Right lung (tissue), 10 donors: ENCODE measurements around the gene SMOC1. TPM values are rescaled to one million over a fixed set of nuclear protein-coding genes. Genes with fewer than 3 reads are reported as not detected.
A peak's percentile ranks its signal among the peaks of the same experiment; 100 is the strongest.

ENCODE experiments used
- DNase-seq, 2 donors: peaks; one replicate each; pipeline ENCODE4 v3.0.0-alpha.2; 2013
- long read RNA-seq, 8 donors: transcript quantifications; one replicate each; lab custom pipeline, GENCODE V29; 2026
- polyA plus RNA-seq, 5 donors: library from polyadenylated mRNA; unstranded; fragments of 120-200 nt; gene quantifications; one replicate each; pipeline versions ENCODE4 v1.2.1 to v1.2.3, GENCODE V29; 2013; ENCODE audit warnings: inconsistent platforms in 1 of 5, low replicate concordance in 1 of 5; ENCODE audit not compliant: insufficient read length in 5 of 5, insufficient read depth in 1 of 5

The SMOC1 gene
- 1 to 10 TPM; 1.1 to 2.3 (median 1.4) TPM for polyA plus RNA-seq
- long read RNA-seq, donor 1: 0 reads
- long read RNA-seq, donor 2: 0 reads
- long read RNA-seq, donor 3, partial matches to known transcripts: 0 of 1 reads
- long read RNA-seq, donor 3, other reads (novel, unspliced or antisense): 0 of 1 reads
- long read RNA-seq, donor 4: 0 reads
- long read RNA-seq, donor 5: 0 reads
- long read RNA-seq, donor 6: 0 reads
- long read RNA-seq, donor 7: 0 reads
- long read RNA-seq, donor 8: 0 reads

- DNase-seq: peak in 1 of 2 donors; percentile 8
Measured at GRCh38 chr14:69879175-69880043, at the start of gene SMOC1. Gene SMOC1 (plus strand): TSS chr14:69879416. CDS start chr14:69879679, 263 bp downstream.

- DNase-seq: no peak
Measured at GRCh38 chr14:69838881-69839416, 40.3 kb upstream of the SMOC1 start.

GRCh38 chr14:69839661-69840060 lies 39.6 kb upstream of the SMOC1 start:
- DNase-seq: no peak

GRCh38 chr14:69841656-69842055 lies 37.6 kb upstream of the SMOC1 start:
- no peak for DNase-seq

- DNase-seq: no peak
Measured at GRCh38 chr14:69842686-69843420, 36.4 kb upstream of the SMOC1 start.

- no peak for DNase-seq
Measured at GRCh38 chr14:69844171-69844570, 35.0 kb upstream of the SMOC1 start.

- no peak for DNase-seq
Measured at GRCh38 chr14:69845050-69845581, 34.1 kb upstream of the SMOC1 start.

GRCh38 chr14:69845787-69846186 lies 33.4 kb upstream of the SMOC1 start:
- DNase-seq: no peak

- DNase-seq: no peak
Measured at GRCh38 chr14:69848156-69848555, 31.1 kb upstream of the SMOC1 start.

- DNase-seq: no peak
Measured at GRCh38 chr14:69848903-69849391, 30.3 kb upstream of the SMOC1 start.

- no peak for DNase-seq
Measured at GRCh38 chr14:69850086-69850735, 29.0 kb upstream of the SMOC1 start.

- no peak for DNase-seq
Measured at GRCh38 chr14:69850736-69851112, 28.5 kb upstream of the SMOC1 start.

GRCh38 chr14:69852531-69853321 lies 26.5 kb upstream of the SMOC1 start:
- no peak for DNase-seq

GRCh38 chr14:69853774-69854173 lies 25.4 kb upstream of the SMOC1 start:
- DNase-seq: no peak

- no peak for DNase-seq
Measured at GRCh38 chr14:69854598-69854997, 24.6 kb upstream of the SMOC1 start.

- no peak for DNase-seq
Measured at GRCh38 chr14:69855180-69855832, 23.9 kb upstream of the SMOC1 start.

GRCh38 chr14:69858801-69859200 lies 20.4 kb upstream of the SMOC1 start:
- DNase-seq: no peak

GRCh38 chr14:69859591-69859990 lies 19.6 kb upstream of the SMOC1 start:
- DNase-seq: no peak

- DNase-seq: no peak
Measured at GRCh38 chr14:69860221-69860620, 19.0 kb upstream of the SMOC1 start.
